ENCODE results near the gene CPLX3.

Gene CPLX3

GRCh38 chr15:74845208-74845568 is 18.8 kb downstream of the CPLX3 start:
- DNase-seq (ENCODE audit: low spot score): no peak

- DNase-seq (ENCODE audit: low spot score): no peak
Observed at GRCh38 chr15:74845581-74845980, 19.2 kb downstream of the CPLX3 start.

GRCh38 chr15:74847432-74847831 is 21.0 kb downstream of the CPLX3 start:
- DNase-seq (ENCODE audit: low spot score): no peak

DNA sequence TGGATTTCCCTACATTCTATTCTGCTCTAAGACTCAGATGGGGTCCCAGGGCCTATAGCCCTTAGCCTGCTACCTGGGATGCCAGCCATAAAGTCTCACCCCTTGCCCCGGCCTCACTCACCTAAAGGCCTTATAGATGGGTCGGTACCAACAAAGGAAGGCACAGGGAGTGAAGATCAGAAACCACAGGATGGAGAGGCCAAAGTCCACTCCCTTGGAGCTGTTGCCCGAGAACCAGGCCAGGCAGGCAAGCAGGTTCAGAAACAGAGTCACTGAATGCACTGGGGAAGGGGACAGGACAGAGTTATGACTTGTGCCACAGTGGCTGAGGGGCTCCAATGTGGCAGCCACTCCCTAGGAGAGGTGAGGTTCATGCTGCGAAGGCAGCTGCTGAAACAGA is 24.0 kb downstream of the CPLX3 start:
- no peak for DNase-seq (ENCODE audit: low spot score)

GRCh38 chr15:74851960-74852359 is 25.5 kb downstream of the CPLX3 start:
- DNase-seq (ENCODE audit: low spot score): no peak

- DNase-seq (ENCODE audit: low spot score): no peak
Observed at GRCh38 chr15:74854453-74855022, 28.1 kb downstream of the CPLX3 start.

GRCh38 chr15:74855857-74856256 is 29.4 kb downstream of the CPLX3 start:
- no peak for DNase-seq (ENCODE audit: low spot score)

- DNase-seq (ENCODE audit: low spot score): no peak
Observed at GRCh38 chr15:74856537-74856936, 30.1 kb downstream of the CPLX3 start.

DNA sequence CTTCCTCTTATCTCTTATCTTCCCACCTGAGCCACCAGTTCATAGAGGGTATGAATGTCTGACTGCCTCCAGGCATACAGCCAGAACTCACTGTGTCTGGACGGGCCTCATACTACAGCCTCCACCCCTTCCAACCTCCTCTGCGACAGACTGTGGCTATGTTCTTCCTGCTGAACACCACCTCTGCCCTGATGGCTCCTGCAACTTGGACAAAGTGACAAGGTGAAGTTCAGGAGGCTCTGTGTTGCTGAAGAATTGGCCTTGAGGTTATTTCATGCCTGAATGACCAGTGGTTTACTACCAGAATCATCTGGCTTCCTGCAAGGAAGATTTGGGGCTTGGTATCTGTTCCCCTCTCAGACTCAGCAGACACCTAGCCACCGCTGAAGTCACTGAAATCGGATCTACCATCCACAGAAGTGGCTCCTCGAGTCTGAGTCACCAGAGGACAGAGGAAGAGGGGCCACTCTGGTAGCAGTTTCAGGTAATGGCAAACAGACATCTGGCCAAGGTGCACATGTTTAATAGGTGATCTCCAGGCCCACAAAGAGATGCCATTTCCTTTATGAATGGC is 30.7 kb downstream of the CPLX3 start:
- DNase-seq (ENCODE audit: low spot score): no peak

DNA sequence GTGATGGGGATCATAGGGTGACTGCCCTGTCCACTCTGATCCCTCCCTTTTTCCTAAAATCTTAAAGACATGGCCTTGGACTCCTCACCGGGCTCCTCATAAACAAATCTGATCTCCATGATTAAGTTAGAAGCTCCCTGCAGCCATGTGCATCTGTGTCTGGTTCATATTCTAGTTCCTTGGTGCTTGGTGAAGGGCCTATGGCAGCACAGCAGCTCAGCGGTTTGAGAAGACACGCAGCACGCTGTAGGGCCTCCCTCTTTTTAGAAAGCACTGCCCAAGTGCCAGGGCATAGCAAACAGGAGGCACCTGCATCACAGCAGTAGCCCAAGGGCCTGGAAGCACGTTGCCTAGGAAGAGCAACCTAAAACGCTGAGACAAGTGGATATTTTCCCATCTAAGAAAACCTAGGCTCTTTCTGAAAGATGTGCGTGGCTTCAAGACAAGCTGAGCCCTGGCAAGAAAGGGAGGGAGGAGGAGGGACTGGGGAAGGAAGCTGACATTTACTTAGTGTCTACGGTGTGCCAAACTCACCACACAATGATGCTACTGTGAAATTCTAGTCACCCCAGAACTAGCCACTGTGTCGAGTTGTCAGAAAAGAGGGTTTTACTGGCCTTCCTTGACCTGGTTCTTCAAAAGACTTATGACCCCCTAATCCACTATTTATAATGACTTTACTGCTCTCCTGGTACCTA is 31.4 kb downstream of the CPLX3 start:
- DNase-seq (ENCODE audit: low spot score): no peak

- DNase-seq (ENCODE audit: low spot score): no peak
Observed at GRCh38 chr15:74858369-74858740, 31.9 kb downstream of the CPLX3 start.

DNA sequence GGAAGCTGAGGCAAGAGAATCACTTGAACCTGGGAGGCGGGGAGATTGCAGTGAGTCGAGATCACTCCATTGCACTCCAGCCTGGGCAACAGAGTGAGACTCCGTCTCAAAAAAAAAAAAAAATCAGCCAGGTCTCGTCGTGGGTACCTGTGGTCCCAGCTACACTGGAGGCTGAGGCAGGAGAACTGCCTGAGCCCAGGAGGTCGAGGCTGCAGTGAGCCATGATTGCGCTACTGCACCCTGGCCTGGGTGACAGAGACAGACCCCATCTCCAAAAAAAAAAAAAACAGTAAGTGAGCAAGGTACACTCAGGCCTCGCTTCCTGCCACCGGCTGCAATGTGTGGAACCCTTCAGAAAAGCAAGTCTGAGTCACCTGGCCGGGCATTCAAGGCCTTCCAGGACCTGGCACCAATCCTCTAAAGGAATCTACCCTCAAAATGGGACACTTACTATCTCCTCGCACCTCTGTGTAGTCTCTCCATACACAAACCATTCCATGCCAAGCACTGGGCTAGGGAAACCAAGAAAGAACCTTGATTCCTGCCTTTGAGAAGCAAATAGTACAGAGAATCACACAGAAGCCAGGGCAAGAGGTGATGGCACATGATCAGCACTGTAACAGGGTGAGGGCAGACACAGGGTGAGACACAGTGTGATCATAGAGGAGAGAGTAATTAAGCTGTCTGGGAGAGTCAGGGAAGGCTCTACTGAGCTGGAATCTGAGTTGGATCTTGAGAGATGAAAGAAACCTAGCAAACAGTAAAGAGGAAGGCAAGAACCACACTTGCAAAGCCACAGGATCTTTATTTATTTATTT is 37.0 kb downstream of the CPLX3 start:
- DNase-seq (ENCODE audit: low spot score): peak; percentile 41

- DNase-seq (ENCODE audit: low spot score): no peak
Observed at GRCh38 chr15:74864296-74864695, 37.9 kb downstream of the CPLX3 start.

DNA sequence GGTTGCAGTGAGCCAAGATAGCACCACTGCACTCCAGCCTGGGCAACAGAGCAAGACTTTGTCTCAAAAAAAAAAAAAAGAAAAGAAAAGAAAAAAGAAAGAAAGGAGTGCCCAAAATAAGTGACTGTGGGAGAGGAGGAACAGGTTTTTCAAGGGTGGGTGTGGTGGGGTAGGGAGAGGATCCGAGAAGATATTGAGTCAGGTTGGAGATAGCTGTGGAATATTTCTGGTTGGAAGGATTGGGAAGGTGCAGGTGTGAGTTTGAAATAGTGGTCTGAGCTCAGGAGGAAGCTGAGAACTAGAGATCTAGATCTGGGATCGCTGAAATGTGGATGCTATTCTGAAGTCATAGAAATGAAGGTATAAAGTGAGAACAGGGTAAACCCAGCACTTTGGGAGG is 38.9 kb downstream of the CPLX3 start:
- DNase-seq (ENCODE audit: low spot score): no peak

DNA sequence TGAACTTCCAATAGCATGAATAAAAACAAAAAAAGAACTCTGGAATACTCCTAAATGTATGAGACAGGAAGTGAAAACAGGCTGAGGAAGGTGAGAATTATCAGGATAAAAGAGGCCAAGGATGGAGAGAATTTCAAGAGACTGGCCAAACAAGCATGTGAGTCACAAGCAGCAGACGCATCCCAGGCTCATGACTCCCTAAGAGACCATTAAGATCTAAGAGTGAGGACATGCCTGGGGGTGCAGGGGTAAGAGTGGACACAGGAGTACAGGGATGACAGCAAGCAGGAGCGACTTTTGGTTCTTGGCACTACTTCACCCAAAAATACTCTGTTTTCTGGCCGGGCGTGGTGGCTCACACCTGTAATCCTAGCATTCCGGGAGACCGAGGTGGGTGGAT is 39.7 kb downstream of the CPLX3 start:
- DNase-seq (ENCODE audit: low spot score): peak; percentile 50

- DNase-seq (ENCODE audit: low spot score): no peak
Observed at GRCh38 chr15:74867466-74868038, 41.1 kb downstream of the CPLX3 start.

- DNase-seq (ENCODE audit: low spot score): no peak
Observed at GRCh38 chr15:74868059-74868458, 41.6 kb downstream of the CPLX3 start.

DNA sequence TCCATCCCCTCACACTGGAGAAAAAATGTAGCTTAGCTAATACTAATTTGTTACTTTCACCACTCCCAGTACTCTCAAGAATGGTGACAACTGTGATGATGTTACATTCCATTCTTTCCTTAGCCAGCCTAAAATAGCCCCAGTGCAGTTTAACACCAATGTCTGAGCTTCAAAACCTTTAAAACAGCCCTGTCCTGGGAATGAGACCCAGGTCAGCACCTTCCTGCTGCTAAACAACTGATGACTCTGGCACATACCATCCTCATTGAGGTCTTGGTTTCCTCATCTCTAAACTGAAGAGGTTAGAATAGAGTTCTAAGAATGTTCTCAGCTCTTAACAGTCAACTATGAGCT is 42.9 kb downstream of the CPLX3 start:
- no peak for DNase-seq (ENCODE audit: low spot score)

- DNase-seq (ENCODE audit: low spot score): no peak
Observed at GRCh38 chr15:74869726-74870407, 43.4 kb downstream of the CPLX3 start.

- DNase-seq (ENCODE audit: low spot score): no peak
Observed at GRCh38 chr15:74870436-74871215, 44.2 kb downstream of the CPLX3 start.

GRCh38 chr15:74872702-74873035 is 46.2 kb downstream of the CPLX3 start:
- no peak for DNase-seq (ENCODE audit: low spot score)

Data from RKO (cell line).